NCI-H1436 (cell line): Measurements from ENCODE around the gene ILKAP.

Experiments used
- DNase-seq: peaks from one replicate; lab custom pipeline; 2025; lab: John Stamatoyannopoulos, UW

The ILKAP gene

DNA sequence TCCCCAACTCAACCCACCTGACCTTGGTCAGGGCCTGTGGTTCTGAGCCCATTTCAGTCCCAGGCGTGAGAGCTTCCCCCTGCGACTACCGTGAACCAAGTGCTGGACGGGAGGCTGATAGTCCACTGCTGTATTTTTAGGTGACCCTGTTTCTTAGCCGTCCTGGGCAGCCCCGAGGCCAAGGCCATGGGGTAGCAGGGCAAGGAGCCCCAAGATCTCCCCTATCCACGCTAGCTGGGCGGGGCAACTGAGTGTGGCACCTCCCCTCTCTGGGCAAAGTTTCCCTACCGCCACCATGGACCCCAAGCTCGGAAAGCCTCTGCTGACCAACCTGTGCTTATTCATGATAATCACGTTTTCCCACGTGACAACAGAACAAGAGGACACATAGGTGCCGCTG is 65.6 kb downstream of the ILKAP start:
- DNase-seq = no peak

DNA sequence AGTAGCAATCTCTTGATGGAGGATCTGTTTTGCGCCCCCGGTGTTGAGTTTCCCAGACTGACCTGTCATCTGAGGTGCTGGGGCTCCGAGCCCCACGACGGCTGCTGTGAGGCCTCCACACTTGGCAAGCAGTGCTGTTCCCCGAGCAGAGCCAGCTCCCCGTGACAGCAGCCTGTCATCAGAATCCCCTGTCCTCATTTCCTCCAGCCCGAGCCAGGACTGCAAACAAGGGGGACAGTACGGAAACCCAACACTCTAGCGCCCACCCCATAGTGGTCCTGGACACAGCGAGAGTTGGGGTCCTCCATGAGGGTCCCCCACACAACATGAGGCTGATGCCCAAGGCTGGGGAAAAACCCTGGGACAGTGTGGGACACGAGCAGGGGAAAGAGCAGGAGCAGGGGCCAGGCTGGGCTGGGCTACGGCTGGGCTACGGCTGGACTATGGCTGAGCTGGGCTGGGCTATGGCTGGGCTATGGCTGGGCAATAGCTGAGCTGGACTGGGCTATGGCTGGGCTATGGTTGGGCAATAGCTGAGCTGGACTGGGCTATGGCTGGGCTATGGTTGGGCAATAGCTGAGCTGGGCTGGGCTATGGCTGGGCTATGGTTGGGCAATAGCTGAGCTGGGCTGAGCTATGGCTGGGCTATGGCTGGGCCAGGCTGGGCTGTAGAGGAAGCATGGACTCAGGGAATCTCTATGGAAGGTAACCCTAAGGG is 66.5 kb downstream of the ILKAP start:
- DNase-seq = no peak

DNA sequence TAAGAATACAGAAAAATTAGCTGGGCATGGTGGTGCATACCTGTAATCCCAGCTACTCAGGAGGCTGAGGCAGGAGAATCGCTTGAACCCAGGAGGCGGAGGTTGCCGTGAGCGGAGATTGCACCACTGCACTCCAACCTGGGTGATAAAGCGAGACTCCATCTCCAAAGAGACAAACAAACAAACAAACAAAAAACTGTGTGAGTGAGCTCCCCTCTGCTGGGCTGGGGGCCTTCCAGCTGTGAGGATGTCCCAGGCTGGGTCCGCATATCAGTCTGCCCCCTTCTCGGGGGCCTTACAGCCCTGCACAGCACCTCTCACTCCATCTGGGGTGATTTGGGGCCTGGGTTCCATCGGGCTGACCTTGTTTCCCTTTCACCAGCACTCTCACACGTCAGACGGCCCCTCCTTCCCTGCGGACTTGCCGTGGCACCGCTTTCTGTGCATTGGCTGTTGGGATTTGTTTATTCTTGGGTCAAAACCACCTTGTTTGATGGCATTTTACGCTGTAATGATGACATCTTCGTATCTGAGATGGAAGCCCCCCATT is 67.8 kb downstream of the ILKAP start:
- DNase-seq = no peak

DNA sequence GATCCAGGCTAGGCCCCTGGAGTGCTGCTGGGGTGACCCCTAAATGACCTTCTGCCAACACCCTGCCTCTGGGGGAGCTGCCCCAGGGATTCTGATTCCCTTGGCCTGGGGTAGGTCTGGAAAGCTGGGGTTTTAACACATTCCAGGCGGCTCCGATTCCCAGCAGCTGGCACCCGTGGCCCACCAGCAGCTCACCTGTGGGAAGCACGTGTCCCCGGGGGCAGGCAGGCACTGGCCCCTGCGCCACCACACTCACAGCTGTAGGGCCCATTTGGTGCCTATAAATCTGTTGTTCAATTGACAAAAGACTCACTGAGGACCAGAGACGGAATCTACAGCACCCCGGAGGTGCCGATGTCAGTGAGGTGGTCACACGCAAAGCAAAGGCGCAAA is 69.1 kb downstream of the ILKAP start:
- DNase-seq = no peak

DNA sequence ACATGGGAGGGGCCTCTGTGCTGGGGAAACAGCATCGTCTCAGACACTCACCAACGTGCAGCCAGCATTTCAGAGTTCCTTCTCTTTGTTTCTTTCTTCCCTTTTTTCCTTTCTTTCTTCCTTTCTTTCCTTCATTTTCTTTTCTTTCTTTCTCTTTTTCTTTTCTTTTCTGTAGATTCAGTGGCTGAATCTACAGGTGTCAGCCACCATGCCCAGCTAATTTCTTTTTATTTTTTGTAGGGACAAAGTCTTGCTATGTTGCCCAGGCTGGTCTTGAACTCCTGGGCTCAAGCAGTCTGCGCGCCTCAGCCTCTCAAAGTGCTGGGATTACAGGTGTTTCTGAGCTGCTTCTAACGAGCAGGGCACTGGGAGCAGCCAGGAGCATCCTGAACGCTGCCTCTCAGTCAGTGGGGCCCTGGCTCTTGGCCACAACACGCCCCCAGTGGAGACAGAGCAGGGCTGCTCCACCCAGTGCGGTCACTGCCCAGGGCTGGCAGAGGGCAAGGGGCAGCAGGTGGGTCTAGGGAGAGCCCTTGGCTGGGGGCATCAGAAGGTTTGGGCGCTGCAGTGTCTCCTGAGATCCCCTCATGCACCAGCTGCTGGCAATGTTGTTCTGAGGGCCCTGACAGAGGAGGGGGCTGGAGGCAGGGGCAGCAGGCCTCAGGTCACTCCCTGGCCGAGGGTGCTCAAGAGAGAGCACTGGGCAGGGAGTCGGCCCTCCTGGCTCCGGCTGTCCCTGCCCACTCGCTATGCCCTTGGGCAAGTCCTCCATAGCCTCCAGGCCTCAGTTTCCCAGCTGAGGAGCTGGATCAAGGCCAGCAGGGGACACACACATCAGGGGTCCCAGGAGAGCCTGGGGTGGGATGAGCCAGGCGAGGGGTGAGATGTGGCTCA is 69.7 kb downstream of the ILKAP start:
- no peak for DNase-seq

DNA sequence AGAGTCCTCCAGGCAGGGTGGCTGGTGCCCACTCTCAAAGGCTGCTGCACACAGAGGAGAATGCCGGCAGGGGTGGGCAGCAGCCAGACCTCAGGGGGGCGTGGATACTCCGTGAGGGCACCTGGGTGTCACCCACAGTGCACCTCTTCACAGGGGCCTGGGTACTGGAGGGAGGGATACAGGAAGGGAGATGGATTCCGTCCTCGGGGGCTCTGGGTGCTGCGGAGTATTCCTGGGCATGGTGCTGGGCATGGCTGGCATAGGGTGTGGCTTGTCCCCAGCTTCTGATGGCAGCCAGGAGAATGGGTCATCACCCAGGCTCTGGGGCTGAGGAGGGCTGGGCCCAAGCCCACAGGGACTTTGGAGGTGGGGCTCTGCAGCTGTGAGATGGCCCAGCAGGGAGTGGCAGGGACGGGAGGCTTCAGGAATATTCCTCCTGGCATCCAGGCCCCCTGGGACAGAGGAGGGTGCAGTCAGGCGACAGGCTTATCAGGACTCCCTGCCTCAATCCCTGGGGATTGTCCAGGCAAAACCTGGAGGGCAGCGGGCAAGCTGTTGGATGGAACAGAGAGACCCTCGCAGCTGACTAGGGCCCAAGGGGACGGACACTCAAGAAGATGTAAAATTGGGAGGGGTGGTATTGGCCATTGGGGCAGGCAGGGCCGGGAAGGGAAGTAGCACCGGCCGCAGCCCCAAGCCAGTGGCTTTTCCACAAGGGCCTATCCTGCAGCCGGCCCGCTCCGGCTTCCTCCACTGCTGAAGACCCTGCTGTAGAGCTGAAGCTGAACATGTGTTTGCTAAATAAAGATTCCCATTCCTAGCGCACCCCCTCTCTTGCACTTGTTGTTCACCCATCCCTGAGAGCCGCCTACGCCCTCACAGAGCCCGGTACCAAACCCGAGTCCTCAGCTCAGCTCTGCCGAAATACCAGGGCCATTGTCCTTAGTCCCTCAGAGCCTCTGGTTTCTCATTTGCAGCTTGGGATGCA is 70.7 kb downstream of the ILKAP start:
- DNase-seq = no peak

DNA sequence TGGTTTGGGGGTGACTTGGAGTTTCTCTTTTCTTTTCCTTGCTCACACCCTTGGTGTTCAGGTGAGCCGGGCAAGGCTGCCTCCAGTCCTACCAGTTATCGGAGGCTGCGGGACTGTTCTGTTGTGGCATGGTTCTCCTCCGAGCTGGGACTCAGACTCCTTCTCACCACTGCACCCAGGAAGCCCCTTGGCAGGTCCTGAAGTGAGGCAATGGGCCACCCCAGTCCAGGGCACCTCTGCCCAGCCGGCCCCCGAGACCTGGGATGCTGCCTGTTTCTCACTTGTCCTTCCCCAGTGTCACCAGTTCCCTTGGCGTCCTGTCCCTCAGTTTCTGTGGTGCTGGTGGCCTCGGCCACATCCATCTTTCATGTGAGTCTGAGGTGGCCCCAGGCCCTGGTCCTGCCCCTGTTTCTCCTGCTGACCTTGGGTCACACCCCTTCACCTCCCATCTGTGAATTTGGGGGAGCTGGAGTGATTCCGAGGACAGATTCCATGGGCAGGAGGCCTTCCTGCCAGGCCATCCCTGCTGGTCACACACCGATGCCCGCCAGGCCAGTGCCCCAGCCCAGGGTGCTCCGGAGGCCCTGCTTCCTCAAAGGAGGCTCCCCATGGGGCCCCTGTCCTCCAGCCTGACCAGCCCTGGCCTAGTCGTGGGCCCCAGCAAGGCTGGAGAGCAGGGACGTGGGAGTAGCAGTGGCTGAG is 71.6 kb downstream of the ILKAP start:
- no peak for DNase-seq

DNA sequence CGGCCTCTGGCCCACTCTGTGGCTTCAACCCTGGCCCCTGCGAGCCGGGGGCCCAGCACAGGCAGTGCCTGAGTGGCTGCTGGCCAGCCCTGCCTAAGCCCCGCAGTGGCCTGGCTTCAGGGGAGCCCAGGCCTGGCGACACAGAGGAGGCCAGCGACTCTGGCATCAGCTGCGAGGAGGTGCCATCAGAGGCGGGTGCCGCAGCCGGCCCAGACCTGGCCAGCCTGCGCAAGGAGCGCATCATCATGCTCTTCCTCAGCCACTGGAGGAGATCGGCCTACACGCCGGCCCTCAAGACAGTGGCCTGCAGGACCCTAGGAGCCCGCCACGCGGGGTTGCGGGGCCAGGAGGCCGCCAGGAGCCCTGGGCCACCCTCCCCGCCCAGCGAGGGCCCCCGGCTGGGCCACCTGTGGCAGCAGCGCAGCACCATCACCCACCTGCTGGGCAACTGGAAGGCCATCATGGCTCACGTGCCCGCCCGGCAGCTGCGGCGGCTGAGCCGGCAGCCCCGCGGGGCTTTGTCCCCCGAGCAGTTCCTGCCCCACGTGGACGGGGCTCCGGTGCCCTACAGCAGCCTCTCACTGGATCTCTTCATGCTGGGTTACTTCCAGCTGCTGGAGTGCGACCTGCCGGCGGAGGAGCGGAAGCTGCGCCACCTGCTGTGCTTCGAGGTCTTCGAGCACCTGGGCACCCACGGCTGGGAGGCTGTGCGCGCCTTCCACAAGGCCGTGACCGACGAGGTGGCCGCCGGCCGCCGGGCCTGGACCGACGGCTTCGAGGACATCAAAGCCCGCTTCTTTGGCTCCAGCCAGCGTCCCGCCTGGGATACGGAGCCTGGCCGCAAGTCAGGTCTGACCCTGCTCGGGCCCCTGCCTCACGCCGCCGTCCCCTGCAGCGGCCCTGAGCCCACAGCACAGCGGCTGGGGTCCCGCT is 72.5 kb downstream of the ILKAP start:
- no peak for DNase-seq

DNA sequence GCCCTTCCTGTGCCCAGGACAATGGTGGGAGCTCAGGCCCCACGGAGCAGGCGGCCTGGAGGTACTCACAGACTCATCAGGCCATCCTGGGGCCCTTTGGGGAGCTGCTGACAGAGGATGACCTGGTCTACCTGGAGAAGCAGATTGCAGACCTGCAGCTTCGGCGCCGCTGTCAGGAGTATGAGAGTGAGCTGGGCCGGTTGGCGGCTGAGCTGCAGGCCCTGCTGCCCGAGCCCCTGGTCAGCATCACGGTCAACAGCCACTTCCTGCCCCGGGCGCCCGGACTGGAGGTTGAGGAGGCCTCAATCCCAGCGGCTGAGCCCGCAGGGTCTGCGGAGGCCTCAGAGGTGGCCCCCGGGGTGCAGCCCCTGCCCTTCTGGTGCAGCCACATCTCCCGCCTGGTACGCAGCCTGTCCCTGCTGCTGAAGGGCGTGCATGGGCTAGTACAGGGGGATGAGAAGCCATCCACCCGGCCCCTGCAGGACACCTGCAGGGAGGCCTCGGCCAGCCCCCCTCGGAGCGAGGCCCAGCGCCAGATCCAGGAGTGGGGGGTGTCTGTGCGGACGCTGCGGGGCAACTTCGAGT is 73.3 kb downstream of the ILKAP start:
- no peak for DNase-seq

DNA sequence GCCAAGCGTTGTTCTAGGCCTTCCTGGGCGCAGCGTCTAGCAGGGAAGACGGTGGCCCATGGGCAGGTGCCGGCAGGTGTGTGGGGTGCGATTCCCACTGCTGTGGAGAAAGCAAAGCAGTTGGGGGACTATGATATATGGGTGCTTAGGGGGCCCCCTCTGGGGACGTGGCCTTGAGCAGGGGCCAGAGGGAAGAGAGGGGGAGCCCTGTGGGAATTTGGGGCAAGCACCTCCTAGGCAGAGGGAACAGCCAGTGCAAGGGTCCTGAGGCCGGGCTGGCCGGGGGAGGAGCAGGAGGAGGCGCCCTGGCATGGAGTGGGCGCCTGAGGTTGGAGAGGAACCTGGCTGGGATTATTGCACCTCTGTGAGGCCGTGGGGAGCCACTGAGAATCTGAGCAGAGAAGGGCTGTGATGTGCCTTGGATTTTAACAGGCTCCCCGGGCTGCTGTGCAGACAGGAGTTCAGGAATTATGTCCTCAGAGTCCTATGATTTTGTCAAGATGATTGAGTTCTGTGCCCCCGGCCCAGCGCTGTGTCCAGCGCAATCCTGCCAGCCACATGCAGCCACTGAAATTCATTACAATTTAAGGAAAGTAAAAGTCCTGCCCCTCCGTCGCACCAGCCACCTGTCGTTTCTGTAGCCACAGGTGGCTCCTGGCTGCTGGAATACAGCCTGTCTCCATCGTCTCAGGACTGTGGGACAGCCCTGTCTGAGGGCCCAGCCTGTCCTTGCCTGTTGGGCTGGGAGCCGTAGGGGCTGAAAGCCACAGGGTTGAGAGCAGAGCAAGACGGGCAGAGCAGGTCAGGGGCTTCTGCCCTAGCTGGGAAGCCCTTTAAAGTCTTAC is 74.1 kb downstream of the ILKAP start:
- DNase-seq = no peak

DNA sequence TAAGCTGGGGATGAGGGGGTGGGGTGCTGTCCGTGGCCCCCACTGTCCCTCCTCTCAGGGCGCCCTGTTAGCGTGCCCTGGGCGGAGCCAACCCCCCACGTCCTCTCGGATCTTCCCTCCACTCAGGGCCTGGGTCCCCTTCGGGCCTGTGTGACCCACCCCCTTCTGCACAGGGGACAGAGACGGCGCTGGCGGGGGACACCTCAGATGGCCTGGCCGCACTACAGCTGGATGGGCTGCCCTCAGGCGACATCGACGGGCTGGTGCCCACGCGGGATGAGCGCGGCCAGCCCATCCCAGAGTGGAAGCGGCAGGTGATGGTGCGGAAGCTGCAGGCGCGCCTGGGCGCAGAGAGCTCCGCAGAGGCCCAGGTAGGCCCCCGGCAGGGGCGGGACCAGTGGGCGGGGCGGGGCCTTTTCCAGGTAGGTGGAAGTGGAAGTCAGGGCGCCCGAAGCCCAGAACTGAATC is 74.9 kb downstream of the ILKAP start:
- DNase-seq = no peak

DNA sequence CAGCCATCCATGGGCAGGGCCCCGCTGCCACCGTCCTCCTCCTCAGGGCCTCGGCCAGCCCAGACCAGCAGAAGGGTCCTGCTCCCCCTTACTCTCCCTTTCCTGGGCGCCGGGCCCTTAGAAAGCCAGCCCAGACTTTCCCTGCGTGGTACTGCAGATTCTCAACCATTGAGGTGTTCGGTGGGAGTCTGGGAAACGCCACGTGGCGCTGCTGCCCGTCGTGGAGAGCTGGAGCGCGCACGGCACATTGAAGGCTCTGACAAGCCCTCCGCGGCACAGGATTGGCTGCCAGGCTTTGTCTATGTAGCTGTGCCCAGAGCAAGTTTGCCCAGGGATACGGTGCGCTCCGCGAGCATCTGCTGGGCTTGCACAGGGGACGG is 75.4 kb downstream of the ILKAP start:
- no peak for DNase-seq

DNA sequence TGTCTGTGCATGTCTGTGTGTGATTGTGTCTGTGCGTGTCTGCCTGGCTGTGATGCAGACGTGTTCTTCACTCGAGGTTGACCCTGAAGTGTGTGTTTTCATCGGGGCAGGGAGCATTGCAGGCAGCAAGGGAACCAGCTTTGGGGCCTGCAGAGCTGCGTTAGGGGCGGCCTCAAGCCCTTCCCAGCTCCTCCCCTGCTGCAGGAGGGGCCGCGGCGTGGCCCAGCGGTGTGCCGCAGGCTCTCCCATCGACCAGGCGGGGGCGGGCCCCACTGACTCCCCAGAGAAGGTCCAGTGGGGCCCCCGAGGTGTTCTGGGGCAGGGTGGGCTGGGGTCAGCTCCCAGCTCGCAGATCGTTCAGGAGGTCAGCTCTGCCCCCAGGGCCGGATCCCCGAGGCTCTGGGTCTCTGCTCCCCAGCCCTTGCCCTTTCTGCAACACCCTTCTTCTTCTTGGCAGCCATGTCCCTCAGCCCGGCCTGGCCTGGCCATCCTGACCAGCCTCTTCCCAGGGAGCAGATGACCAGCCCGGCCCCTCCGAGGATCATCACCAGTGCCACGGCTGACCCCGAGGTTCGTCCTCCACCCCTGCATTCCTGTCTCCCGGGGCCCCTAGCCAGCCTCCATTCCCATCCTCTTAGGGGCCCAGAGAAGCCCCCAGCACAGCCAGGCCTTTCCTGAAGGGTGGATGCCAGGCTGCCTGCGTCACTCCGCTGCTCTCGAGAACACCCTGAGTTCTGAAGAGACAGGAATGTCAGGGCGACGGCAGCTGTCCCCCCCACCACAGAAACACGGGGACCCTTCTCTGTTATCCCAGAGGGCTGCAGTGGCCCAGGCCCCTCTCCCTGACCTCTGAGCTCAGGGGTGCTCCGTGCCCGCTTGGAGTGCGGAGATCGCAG is 76.1 kb downstream of the ILKAP start:
- DNase-seq = peak; percentile 38

DNA sequence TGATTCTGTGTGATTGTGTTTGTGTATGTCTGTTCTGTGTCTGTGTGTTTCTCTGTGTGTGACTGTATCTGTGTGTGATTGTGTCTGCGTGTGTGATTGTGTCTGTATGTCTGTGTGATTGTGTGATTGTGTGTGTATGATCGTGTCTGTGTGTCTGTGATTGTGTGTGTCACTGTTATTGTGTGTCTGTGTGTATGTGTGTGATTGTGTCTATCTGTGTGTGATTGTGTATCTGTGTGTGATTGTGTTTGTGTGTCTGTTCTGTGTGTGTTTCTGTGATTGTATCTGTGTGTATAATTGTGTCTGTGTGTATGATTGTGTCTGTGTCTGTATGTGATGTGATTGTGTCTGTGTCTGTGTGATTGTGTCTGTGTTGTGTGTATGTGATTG is 76.7 kb downstream of the ILKAP start:
- no peak for DNase-seq

DNA sequence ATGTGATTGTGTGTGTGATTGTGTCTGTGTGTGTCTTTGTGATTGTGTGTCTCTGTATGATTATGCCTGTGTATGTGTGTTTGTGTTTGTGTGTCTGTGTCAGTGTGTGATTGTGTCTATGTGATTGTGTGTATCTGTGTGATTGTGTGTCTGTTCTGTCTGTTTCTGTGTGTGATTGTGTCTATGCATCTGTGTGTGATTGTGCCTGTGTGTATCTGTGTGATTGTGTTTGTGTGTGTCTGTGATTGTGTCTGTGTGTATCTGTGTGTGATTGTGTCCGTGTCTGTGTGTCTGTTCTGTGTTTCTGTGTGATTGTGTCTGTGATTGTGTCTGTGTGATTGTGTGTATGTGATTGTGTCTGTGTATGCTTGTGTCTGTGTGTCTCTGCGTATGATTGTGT is 77.2 kb downstream of the ILKAP start:
- DNase-seq = no peak

DNA sequence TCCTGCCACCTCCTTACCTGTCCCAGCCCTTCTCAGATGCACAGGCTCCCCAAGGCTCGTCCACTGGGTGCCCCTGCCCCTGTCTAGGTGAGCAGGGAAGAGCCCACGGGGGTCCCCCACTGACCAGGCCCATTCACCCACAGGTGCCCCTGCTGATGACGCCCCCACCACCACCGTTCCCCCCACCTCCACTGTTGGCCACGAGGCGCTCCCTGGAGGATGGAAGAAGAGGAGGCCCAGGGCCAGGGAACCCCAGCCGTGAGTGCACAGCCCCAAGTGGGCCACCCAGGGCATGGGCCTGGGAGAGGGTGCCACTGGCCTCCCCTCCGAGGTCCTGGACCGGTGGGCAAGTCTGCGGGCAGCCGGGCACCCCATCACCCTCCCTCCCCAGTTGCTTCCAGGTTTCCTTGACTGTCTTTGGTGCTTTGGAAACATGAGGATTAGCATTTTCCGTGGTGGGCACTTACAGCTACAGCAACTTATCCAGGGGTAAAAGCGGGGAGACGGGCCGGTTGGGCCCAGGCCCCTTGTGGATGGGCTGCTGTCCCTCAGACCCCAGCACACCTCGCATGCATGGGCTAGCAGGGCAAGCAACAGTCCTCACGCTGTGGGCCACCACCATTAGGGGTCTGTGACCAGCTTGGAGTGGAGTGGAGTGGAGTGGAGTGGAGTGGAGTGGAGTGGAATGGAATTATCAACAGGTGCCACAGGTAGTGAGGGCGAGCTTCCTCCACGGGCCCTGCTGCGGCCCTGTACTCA is 78.2 kb downstream of the ILKAP start:
- no peak for DNase-seq
